Neuronal stem cell (in vitro differentiated cells): Measurements from ENCODE around the gene ATP2A3.

Experiments
- DNase-seq: peaks from one replicate; pipeline ENCODE4 v3.0.0-alpha.2; 2013; ENCODE audit warnings: low spot score
- H2AFZ ChIP-seq: one replicate; pipeline ENCODE4 v1.6.1; 2013; ENCODE audit warnings: mild to moderate bottlenecking, low read length, inconsistent platforms
- H2AK5ac ChIP-seq: 2 replicates; pipeline ENCODE4 v1.6.1; 2013; ENCODE audit warnings: low read depth, mild to moderate bottlenecking, inconsistent platforms, low read length, moderate library complexity, mixed read lengths
- H2BK120ac ChIP-seq: 2 replicates; pipeline ENCODE4 v1.6.1; 2013; ENCODE audit warnings: low read depth, mild to moderate bottlenecking, inconsistent platforms, low read length, moderate library complexity, mixed read lengths
- H2BK12ac ChIP-seq: one replicate; pipeline ENCODE4 v1.6.1; 2013; ENCODE audit warnings: low read length, inconsistent platforms
- H2BK15ac ChIP-seq: 2 replicates; pipeline ENCODE4 v1.6.1; 2013; ENCODE audit warnings: mild to moderate bottlenecking, low read length, inconsistent platforms, mixed read lengths
- H2BK5ac ChIP-seq: one replicate; pipeline ENCODE4 v1.6.1; 2013; ENCODE audit warnings: inconsistent platforms, mild to moderate bottlenecking, low read length, moderate library complexity
- H3K14ac ChIP-seq: one replicate; pipeline ENCODE4 v1.6.1; 2013; ENCODE audit warnings: low read length, inconsistent platforms
- H3K18ac ChIP-seq: 2 replicates; pipeline ENCODE4 v1.6.1; 2013; ENCODE audit warnings: low read length, inconsistent platforms
- H3K23ac ChIP-seq: 2 replicates; pipeline ENCODE4 v1.6.1; 2013; ENCODE audit warnings: low read depth, mild to moderate bottlenecking, mixed read lengths, low read length, inconsistent platforms; ENCODE audit not compliant: poor library complexity
- H3K27ac ChIP-seq: replicated peaks from 3 replicates; pipeline ENCODE4 v1.5.1; 2013; ENCODE audit warnings: low read length, inconsistent platforms
- H3K27me3 ChIP-seq, 3 experiments: 2 replicates each; pipeline ENCODE4 v1.6.1; 2013; ENCODE audit warnings: low read length in 3 of 3, mild to moderate bottlenecking in 2 of 3, inconsistent platforms in 1 of 3, low read depth in 1 of 3, mixed read lengths in 1 of 3, moderate library complexity in 1 of 3; ENCODE audit not compliant: control insufficient read depth in 3 of 3, insufficient read depth in 3 of 3
- H3K36me3 ChIP-seq, 2 donors: replicated peaks in 1 of 2; 2 replicates each; pipeline ENCODE4 v1.6.1; 2013; ENCODE audit warnings: low read length in 2 of 2; ENCODE audit not compliant: control insufficient read depth in 2 of 2, insufficient read depth in 2 of 2
- H3K4ac ChIP-seq: 2 replicates; pipeline ENCODE4 v1.6.1; 2013; ENCODE audit warnings: inconsistent platforms, mild to moderate bottlenecking, low read length, moderate library complexity
- H3K4me1 ChIP-seq, 2 donors: 1 replicate in 1 of 2; 2 replicates in 1 of 2; pipeline ENCODE4 v1.6.1; 2013; ENCODE audit warnings: low read length in 2 of 2, low read depth in 1 of 2; ENCODE audit not compliant: control insufficient read depth in 2 of 2, insufficient read depth in 1 of 2
- H3K4me2 ChIP-seq: one replicate; pipeline ENCODE4 v1.6.1; 2013; ENCODE audit warnings: mild to moderate bottlenecking, low read length, inconsistent platforms; ENCODE audit not compliant: insufficient read depth, poor library complexity, severe bottlenecking
- H3K4me3 ChIP-seq, 2 donors: 2 replicates each; pipeline ENCODE4 v1.5.1; 2013; ENCODE audit warnings: low read length in 2 of 2, mild to moderate bottlenecking in 2 of 2, inconsistent platforms in 1 of 2, moderate library complexity in 1 of 2
- H3K79me1 ChIP-seq: one replicate; pipeline ENCODE4 v1.6.1; 2013; ENCODE audit warnings: low read depth, mild to moderate bottlenecking, inconsistent platforms, low read length, moderate library complexity
- H3K9ac ChIP-seq: one replicate; pipeline ENCODE4 v1.6.1; 2013; ENCODE audit warnings: mild to moderate bottlenecking, low read depth, low read length, inconsistent platforms; ENCODE audit not compliant: poor library complexity
- H3K9me3 ChIP-seq, 2 donors: replicated peaks in 1 of 2; 2 replicates each; pipeline versions ENCODE3 to v1.6.1; 2013; ENCODE audit warnings: low read length in 2 of 2, mild to moderate bottlenecking in 2 of 2, inconsistent platforms in 1 of 2, low read depth in 1 of 2, mixed read lengths in 1 of 2, moderate library complexity in 1 of 2; ENCODE audit not compliant: control insufficient read depth in 2 of 2, insufficient read depth in 1 of 2
- H4K8ac ChIP-seq: one replicate; pipeline ENCODE4 v1.6.1; 2013; ENCODE audit warnings: low read depth, mild to moderate bottlenecking, inconsistent platforms, low read length, moderate library complexity
- H4K91ac ChIP-seq: one replicate; pipeline ENCODE4 v1.6.1; 2013; ENCODE audit warnings: low read length, low read depth, mild to moderate bottlenecking, inconsistent platforms; ENCODE audit not compliant: poor library complexity
- WGBS, 2 donors: extraction: QIAGEN DNeasy Blood & Tissue Kit; methylation state at CpG; one replicate each; pipeline ENCODE4 v1.1.7; 2013; ENCODE audit warnings: missing lambda C conversion rate in 2 of 2, mixed read lengths in 1 of 2; ENCODE audit not compliant: insufficient read length in 2 of 2, insufficient replicate concordance in 1 of 2; ENCODE audit errors: extremely low coverage in 2 of 2; 5-methylcytosine and 5-hydroxymethylcytosine counted together

Gene ATP2A3

GRCh38 chr17:3921502-3922319 lies 42.5 kb downstream of the ATP2A3 start:
- Histone ChIP-seq H3K14ac (peak overlapping the region; percentile 84), H3K23ac (peak overlapping the region; percentile 55), H3K27me3 (peaks cover 0 to 40% (median 0%) of the 10 kb centered on the region in 3 experiments), H3K79me1 (no peaks in the 10 kb centered on the region), H3K36me3 (no peaks in the 10 kb centered on the region), H2BK12ac (no peak overlapping the region), H3K27ac (no peak overlapping the region), H3K4me1 (peaks cover 10% of the 10 kb centered on the region in 2 donors), H3K18ac (peak overlapping the region; percentile 89), H3K4ac (peak overlapping the region; percentile 66), H3K9me3 (no peaks in the 10 kb centered on the region), H2AFZ (no peak overlapping the region), H2AK5ac (peak overlapping the region; percentile 20), H3K4me3 (no peak overlapping the region), H3K9ac (peak overlapping the region; percentile 4), H4K8ac (no peak overlapping the region), H2BK15ac (peak overlapping the region; percentile 95), H3K4me2 (no peak overlapping the region), H2BK120ac (no peak overlapping the region), H4K91ac (no peak overlapping the region), H2BK5ac (peak overlapping the region; percentile 53)
- whole genome bisulfite sequencing, 2 donors = no CpG with 5 or more reads among the region's 27 CpGs
- DNase-seq = no peak

DNA sequence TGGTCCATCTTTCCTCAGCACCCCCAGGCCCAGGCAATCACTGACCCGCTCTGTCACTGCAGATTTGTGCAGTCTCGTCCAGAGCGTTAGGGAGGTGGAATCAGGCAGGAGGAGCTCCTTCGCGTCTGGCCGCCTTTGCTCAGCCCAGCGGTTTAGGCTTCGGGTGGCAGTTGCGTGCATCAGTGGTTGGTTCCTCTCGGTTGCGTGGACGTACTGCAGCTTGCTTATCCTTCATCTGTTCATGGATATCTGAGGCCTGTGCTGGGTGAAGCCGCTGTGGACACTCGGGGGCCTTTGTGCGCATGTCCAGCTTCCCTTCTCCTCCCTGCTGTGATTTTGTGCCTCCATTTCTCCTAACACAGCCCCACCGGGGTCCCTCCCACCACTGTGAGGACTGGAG lies 43.2 kb downstream of the ATP2A3 start:
- H2BK15ac ChIP-seq = peak overlapping the region; percentile 95
- H3K27ac ChIP-seq = no peak overlapping the region
- H3K4me1 ChIP-seq = peaks cover 10% of the 10 kb centered on the region in 2 donors
- WGBS, 2 donors = no CpG with 5 or more reads among the region's 16 CpGs
- H2BK12ac ChIP-seq = peak overlapping the region; percentile 58
- H3K27me3 ChIP-seq = peaks cover 0 to 38% (median 0%) of the 10 kb centered on the region in 3 experiments
- H3K23ac ChIP-seq = peak overlapping the region; percentile 55
- no peak overlapping the region for H4K8ac ChIP-seq
- no peaks in the 10 kb centered on the region for H3K79me1 ChIP-seq
- H2BK120ac ChIP-seq = no peak overlapping the region
- H3K14ac ChIP-seq = no peak overlapping the region
- peak overlapping the region; percentile 89 for H3K18ac ChIP-seq
- H2AK5ac ChIP-seq = peak overlapping the region; percentile 11
- no peak overlapping the region for H4K91ac ChIP-seq
- no peak overlapping the region for H3K4me3 ChIP-seq
- peak overlapping the region; percentile 76 for H3K4ac ChIP-seq
- H3K36me3 ChIP-seq = no peaks in the 10 kb centered on the region
- DNase-seq = no peak
- H2BK5ac ChIP-seq = peak overlapping the region; percentile 53
- H3K4me2 ChIP-seq = no peak overlapping the region
- peak overlapping the region; percentile 17 for H3K9ac ChIP-seq
- H3K9me3 ChIP-seq = no peaks in the 10 kb centered on the region
- peak overlapping the region; percentile 10 for H2AFZ ChIP-seq

DNA sequence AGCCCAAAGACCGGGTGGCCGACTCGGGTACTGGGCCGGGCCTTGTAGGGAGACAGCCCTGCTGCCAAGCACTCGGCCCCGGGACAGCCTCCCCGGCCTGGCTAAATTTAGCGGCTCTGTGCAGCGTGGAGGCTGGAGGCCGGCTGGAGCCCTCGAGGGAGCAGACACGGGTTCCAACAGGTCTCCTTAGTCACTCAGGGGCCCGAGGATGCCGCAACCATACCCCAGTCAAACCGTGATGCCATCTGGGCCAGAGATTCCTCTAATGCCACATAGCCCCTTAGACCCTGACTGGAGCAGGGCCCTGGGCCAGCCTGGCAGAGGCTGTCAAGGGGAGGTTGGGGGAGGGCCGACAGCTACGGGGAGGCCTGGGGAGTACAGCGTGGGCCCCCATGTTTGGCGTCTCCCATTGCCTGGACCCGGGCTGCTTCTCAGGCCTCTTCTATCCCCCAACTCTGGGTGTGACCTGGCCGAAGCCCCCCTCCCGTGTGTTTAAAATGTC lies 45.1 kb downstream of the ATP2A3 start:
- Histone ChIP-seq H3K18ac (peak overlapping the region; percentile 33), H4K8ac (no peak overlapping the region), H3K79me1 (no peaks in the 10 kb centered on the region), H4K91ac (no peak overlapping the region), H2BK120ac (no peak overlapping the region), H3K9ac (no peak overlapping the region), H2BK5ac (no peak overlapping the region), H3K14ac (no peak overlapping the region), H3K23ac (no peak overlapping the region), H3K9me3 (no peaks in the 10 kb centered on the region), H3K27ac (no peak overlapping the region), H2BK12ac (no peak overlapping the region), H3K4me1 (peaks cover 5% of the 10 kb centered on the region in 2 donors), H2AFZ (no peak overlapping the region), H3K36me3 (no peaks in the 10 kb centered on the region), H3K4ac (no peak overlapping the region), H2BK15ac (no peak overlapping the region), H2AK5ac (no peak overlapping the region), H3K4me2 (no peak overlapping the region), H3K27me3 (peaks cover 0 to 21% (median 0%) of the 10 kb centered on the region in 3 experiments), H3K4me3 (no peak overlapping the region)
- no CpG with 5 or more reads among the region's 22 CpGs for WGBS, 2 donors
- DNase-seq = no peak

GRCh38 chr17:3918372-3919122 lies 45.7 kb downstream of the ATP2A3 start:
- no peaks in the 10 kb centered on the region for H3K9me3 ChIP-seq
- H4K91ac ChIP-seq = no peak overlapping the region
- no peak overlapping the region for H3K14ac ChIP-seq
- no peak overlapping the region for H3K9ac ChIP-seq
- no peak overlapping the region for H3K4ac ChIP-seq
- no peak overlapping the region for H2BK15ac ChIP-seq
- no peak overlapping the region for H2BK12ac ChIP-seq
- no peak overlapping the region for H2BK120ac ChIP-seq
- no peak overlapping the region for H3K23ac ChIP-seq
- no peak overlapping the region for H2AK5ac ChIP-seq
- no CpG with 5 or more reads among the region's 8 CpGs for WGBS, 2 donors
- no peak overlapping the region for H2BK5ac ChIP-seq
- no peak overlapping the region for H3K4me3 ChIP-seq
- H3K27me3 ChIP-seq = peaks cover 0 to 16% (median 0%) of the 10 kb centered on the region in 3 experiments
- no peak for DNase-seq
- no peaks in the 10 kb centered on the region for H3K79me1 ChIP-seq
- peak overlapping the region; percentile 15 for H3K18ac ChIP-seq
- H2AFZ ChIP-seq = no peak overlapping the region
- H3K4me1 ChIP-seq = peaks cover 0 to 5% of the 10 kb centered on the region in 2 donors
- no peak overlapping the region for H3K4me2 ChIP-seq
- no peak overlapping the region for H3K27ac ChIP-seq
- H3K36me3 ChIP-seq = no peaks in the 10 kb centered on the region
- no peak overlapping the region for H4K8ac ChIP-seq
